ENCODE measurements around the gene TEX10.

Gene TEX10

DNA sequence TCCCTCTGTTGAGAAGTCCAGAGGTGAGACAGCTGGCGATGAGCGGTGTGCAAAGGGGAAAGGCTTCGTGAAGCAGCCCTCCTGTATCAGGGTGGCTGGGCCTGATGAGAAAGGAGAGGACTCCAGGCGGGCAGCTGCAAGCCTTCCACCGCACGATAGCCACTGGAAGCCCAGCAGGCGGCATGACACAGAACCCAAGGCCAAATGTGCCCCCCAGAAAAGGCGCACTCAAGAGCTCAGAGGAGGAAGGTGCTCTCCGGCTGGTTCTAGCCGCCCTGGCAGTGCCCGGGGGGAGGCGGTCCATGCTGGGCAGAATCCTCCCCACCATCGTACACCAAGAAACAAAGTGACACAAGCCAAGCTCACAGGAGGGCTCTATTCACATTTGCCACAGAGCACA is 60.3 kb downstream of the TEX10 start:
- ChIA-PET CTCF (no interaction called here), POLR2A (no interaction called here)
- no peak overlapping the region for H3K27ac ChIP-seq (ENCODE audit: extremely low read depth, low read depth, low read length)
- TF ChIP-seq, protein P1, sequence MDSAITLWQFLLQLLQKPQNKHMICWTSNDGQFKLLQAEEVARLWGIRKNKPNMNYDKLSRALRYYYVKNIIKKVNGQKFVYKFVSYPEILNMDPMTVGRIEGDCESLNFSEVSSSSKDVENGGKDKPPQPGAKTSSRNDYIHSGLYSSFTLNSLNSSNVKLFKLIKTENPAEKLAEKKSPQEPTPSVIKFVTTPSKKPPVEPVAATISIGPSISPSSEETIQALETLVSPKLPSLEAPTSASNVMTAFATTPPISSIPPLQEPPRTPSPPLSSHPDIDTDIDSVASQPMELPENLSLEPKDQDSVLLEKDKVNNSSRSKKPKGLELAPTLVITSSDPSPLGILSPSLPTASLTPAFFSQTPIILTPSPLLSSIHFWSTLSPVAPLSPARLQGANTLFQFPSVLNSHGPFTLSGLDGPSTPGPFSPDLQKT (IDR thresholded peaks at IDR 0.05; ENCODE audit: borderline replicate concordance, low read depth, low read length) = no peak
- no peak overlapping the region for H3K4me3 ChIP-seq (ENCODE audit: low read depth, low read length)
- H3K4me1 ChIP-seq (ENCODE audit: control insufficient read depth, insufficient read depth, low read length) = no peaks in the 10 kb centered on the region
- peaks cover 13 to 95% of the 10 kb centered on the region in 2 experiments for H3K36me3 ChIP-seq (ENCODE audit: control insufficient read depth in 2 of 2, insufficient read depth in 1 of 2, low read length in 2 of 2)
- H3K9me3 ChIP-seq (ENCODE audit: control insufficient read depth, insufficient read depth, low read depth, low read length) = no peaks in the 10 kb centered on the region

DNA sequence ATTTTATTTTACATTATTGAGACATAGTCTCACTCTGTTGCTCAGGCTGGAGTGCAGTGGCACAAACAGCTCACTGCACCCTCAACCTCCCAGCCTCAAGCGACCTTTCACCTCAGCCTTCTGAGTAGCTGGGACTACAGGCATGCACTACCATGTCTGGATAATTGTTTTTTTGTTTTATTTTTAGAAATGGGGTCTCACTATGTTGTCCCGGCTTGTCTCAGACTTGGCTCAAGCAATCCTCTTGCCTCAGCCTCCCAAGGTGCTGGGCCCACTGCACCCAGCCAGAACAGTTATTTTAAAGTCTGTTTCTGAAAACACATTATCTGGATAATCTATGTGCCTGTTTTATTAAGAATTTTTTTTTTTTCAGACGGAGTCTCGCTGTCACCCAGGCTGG is 62.0 kb downstream of the TEX10 start:
- TF ChIP-seq ZNF266 (tag by site-specific recombination; IDR thresholded peaks at IDR 0.05; ENCODE audit: low read depth) (no peak), MZF1 (tag by site-specific recombination; IDR thresholded peaks at IDR 0.05; ENCODE audit: borderline replicate concordance) (no peak), ZNF768 (tag by site-specific recombination; IDR thresholded peaks at IDR 0.05) (no peak), ZNF433 (tag by site-specific recombination; IDR thresholded peaks at IDR 0.05; ENCODE audit: low read depth) (no peak), GFI1B (tag by site-specific recombination; IDR thresholded peaks at IDR 0.05) (no peak), ZNF174 (tag by site-specific recombination; IDR thresholded peaks at IDR 0.05) (no peak), ZNF37A (tag by site-specific recombination; IDR thresholded peaks at IDR 0.05) (no peak), KLF8 (tag by site-specific recombination; IDR thresholded peaks at IDR 0.05) (no peak), MYNN (tag by site-specific recombination; IDR thresholded peaks at IDR 0.05; ENCODE audit: borderline replicate concordance) (no peak), OSR2 (tag by site-specific recombination; IDR thresholded peaks at IDR 0.05) (no peak), FEZF1 (tag by site-specific recombination; IDR thresholded peaks at IDR 0.05) (no peak)
- TF ChIP-seq, protein P2, sequence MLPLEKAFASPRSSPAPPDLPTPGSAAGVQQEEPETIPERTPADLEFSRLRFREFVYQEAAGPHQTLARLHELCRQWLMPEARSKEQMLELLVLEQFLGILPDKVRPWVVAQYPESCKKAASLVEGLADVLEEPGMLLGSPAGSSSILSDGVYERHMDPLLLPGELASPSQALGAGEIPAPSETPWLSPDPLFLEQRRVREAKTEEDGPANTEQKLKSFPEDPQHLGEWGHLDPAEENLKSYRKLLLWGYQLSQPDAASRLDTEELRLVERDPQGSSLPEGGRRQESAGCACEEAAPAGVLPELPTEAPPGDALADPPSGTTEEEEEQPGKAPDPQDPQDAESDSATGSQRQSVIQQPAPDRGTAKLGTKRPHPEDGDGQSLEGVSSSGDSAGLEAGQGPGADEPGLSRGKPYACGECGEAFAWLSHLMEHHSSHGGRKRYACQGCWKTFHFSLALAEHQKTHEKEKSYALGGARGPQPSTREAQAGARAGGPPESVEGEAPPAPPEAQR (tag by site-specific recombination; IDR thresholded peaks at IDR 0.05) = no peak
- TF ChIP-seq, protein P3, sequence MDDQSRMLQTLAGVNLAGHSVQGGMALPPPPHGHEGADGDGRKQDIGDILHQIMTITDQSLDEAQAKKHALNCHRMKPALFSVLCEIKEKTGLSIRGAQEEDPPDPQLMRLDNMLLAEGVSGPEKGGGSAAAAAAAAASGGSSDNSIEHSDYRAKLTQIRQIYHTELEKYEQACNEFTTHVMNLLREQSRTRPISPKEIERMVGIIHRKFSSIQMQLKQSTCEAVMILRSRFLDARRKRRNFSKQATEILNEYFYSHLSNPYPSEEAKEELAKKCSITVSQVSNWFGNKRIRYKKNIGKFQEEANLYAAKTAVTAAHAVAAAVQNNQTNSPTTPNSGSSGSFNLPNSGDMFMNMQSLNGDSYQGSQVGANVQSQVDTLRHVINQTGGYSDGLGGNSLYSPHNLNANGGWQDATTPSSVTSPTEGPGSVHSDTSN (CRISPR knock-in tag; IDR thresholded peaks at IDR 0.05) = no peak
- POLR2A ChIA-PET = no interaction called here
- H3K4me3 ChIP-seq (ENCODE audit: low read depth, low read length) = no peak overlapping the region
- H3K36me3 ChIP-seq (ENCODE audit: control insufficient read depth in 2 of 2, insufficient read depth in 1 of 2, low read length in 2 of 2) = peaks cover 13 to 94% of the 10 kb centered on the region in 2 experiments
- no peak overlapping the region for H3K27ac ChIP-seq (ENCODE audit: extremely low read depth, low read depth, low read length)
- CTCF ChIA-PET = interaction anchor here (1.1 kb wide), 1 partner anchor 1106 kb away, joined by 5 read pairs; no protein-coding TSS in a partner anchor
- H3K9me3 ChIP-seq (ENCODE audit: control insufficient read depth, insufficient read depth, low read depth, low read length) = no peaks in the 10 kb centered on the region
- H3K4me1 ChIP-seq (ENCODE audit: control insufficient read depth, insufficient read depth, low read length) = no peaks in the 10 kb centered on the region

DNA sequence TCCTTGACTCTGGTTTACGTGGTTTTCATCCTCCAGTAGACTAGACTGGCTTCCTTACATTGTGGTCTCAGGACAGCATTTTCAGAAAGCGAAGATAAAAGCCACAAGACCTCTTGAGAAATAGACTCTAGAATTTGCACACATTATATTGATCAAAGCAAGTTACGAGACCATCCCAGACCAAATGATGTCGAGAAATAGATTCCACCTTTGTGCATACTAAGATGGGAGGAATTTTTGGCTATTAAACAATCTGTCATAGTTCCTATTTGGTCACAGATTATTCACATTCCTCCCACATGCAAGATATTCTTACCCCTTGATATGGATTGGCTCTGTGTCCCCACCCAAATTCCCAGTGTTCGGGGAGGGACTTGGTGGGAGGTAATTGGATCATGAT is 65.6 kb downstream of the TEX10 start:
- Histone ChIP-seq H3K27ac (ENCODE audit: extremely low read depth, low read depth, low read length) (no peak overlapping the region), H3K9me3 (ENCODE audit: control insufficient read depth, insufficient read depth, low read depth, low read length) (no peaks in the 10 kb centered on the region), H3K36me3 (ENCODE audit: control insufficient read depth in 2 of 2, insufficient read depth in 1 of 2, low read length in 2 of 2) (peaks cover 13 to 79% of the 10 kb centered on the region in 2 experiments), H3K4me1 (ENCODE audit: control insufficient read depth, insufficient read depth, low read length) (no peaks in the 10 kb centered on the region), H3K4me3 (ENCODE audit: low read depth, low read length) (no peak overlapping the region)
- POLR2A ChIA-PET = no interaction called here
- TF ChIP-seq ZNF341 (tag by site-specific recombination; IDR thresholded peaks at IDR 0.05; ENCODE audit: low read depth) (no peak), ZNF16 (tag by site-specific recombination; IDR thresholded peaks at IDR 0.05; ENCODE audit: low read depth) (no peak), ZNF211 (tag by site-specific recombination; IDR thresholded peaks at IDR 0.05; ENCODE audit: low read depth) (no peak), ZNF843 (tag by site-specific recombination; IDR thresholded peaks at IDR 0.05) (no peak), KLF16 (tag by site-specific recombination; IDR thresholded peaks at IDR 0.05) (no peak), GLIS1 (tag by site-specific recombination; IDR thresholded peaks at IDR 0.05) (no peak), ZNF175 (tag by site-specific recombination; IDR thresholded peaks at IDR 0.05) (no peak), ZNF138 (tag by site-specific recombination; IDR thresholded peaks at IDR 0.05; ENCODE audit: borderline replicate concordance) (no peak), ZNF76 (tag by site-specific recombination; IDR thresholded peaks at IDR 0.05; ENCODE audit: borderline replicate concordance, low read depth) (no peak), ZNF629 (tag by site-specific recombination; IDR thresholded peaks at IDR 0.05) (no peak), ZNF2 (tag by site-specific recombination; IDR thresholded peaks at IDR 0.05) (no peak), ZFP41 (tag by site-specific recombination; IDR thresholded peaks at IDR 0.05; ENCODE audit: borderline replicate concordance) (no peak)
- CTCF ChIA-PET = interaction anchor here (0.6 kb wide), 1 partner anchor 204 kb away, joined by 5 read pairs; no protein-coding TSS in a partner anchor
